Effector memory CD4-positive, alpha-beta T cell (primary cell): ENCODE data around the gene PRRG1.
"Not testable (repeated sequence)": the region's sequence is repeated elsewhere in the genome, so short reads cannot be mapped to it uniquely, and the experiment has no call there.

Source experiments
- DNase-seq, 3 donors: peaks; one replicate each; pipeline ENCODE4 v3.0.0-alpha.2; 2020
- H3K27ac ChIP-seq: 2 replicates; pipeline ENCODE4 v1.7.0; 2013; ENCODE audit warnings: mild to moderate bottlenecking, low read length, moderate library complexity; ENCODE audit not compliant: insufficient read depth, poor library complexity, severe bottlenecking
- H3K27me3 ChIP-seq: replicated peaks from 2 replicates; pipeline ENCODE4 v1.7.0; 2013; ENCODE audit warnings: mild to moderate bottlenecking, low read length; ENCODE audit not compliant: insufficient read depth, control insufficient read depth, poor library complexity, severe bottlenecking
- H3K36me3 ChIP-seq: 2 replicates; pipeline ENCODE4 v1.7.0; 2013; ENCODE audit warnings: mild to moderate bottlenecking, low read length, moderate library complexity; ENCODE audit not compliant: control insufficient read depth, insufficient read depth
- H3K4me1 ChIP-seq: 2 replicates; pipeline ENCODE4 v1.7.0; 2013; ENCODE audit warnings: low read length, mild to moderate bottlenecking; ENCODE audit not compliant: control insufficient read depth, insufficient read depth, poor library complexity, severe bottlenecking
- H3K4me3 ChIP-seq: 2 replicates; pipeline ENCODE4 v1.7.0; 2013; ENCODE audit warnings: low read length, low read depth, mild to moderate bottlenecking; ENCODE audit not compliant: insufficient read depth, poor library complexity, severe bottlenecking
- H3K9me3 ChIP-seq: 2 replicates; pipeline ENCODE4 v1.7.0; 2013; ENCODE audit warnings: mild to moderate bottlenecking, low read length, moderate library complexity; ENCODE audit not compliant: control insufficient read depth

PRRG1 gene

GRCh38 chrX:37409278-37409677 is 60.1 kb downstream of the PRRG1 start:
- Histone ChIP-seq H3K4me1 (no peaks in the 10 kb centered on the region), H3K27ac (no peak overlapping the region), H3K9me3 (no peaks in the 10 kb centered on the region), H3K36me3 (no peaks in the 10 kb centered on the region), H3K27me3 (no peaks in the 10 kb centered on the region), H3K4me3 (no peak overlapping the region)
- no peak for DNase-seq

GRCh38 chrX:37420185-37420584 is 71.0 kb downstream of the PRRG1 start:
- H3K36me3 ChIP-seq: no peaks in the 10 kb centered on the region
- no peak overlapping the region for H3K27ac ChIP-seq
- no peaks in the 10 kb centered on the region for H3K4me1 ChIP-seq
- no peaks in the 10 kb centered on the region for H3K27me3 ChIP-seq
- H3K4me3 ChIP-seq: no peak overlapping the region
- DNase-seq: no peak
- no peaks in the 10 kb centered on the region for H3K9me3 ChIP-seq

- Histone ChIP-seq H3K27ac (no peak overlapping the region), H3K4me3 (no peak overlapping the region), H3K9me3 (no peaks in the 10 kb centered on the region), H3K36me3 (no peaks in the 10 kb centered on the region), H3K27me3 (no peaks in the 10 kb centered on the region), H3K4me1 (no peaks in the 10 kb centered on the region)
- no peak for DNase-seq
These were observed 71.6 kb downstream of the PRRG1 start for GRCh38 chrX:37420756-37421155.

- no peak overlapping the region for H3K4me3 ChIP-seq
- no peak overlapping the region for H3K27ac ChIP-seq
- no peak for DNase-seq
These were observed 74.9 kb downstream of the PRRG1 start for GRCh38 chrX:37424000-37424429.

GRCh38 chrX:37425370-37425769 is 76.2 kb downstream of the PRRG1 start:
- no peaks in the 10 kb centered on the region for H3K9me3 ChIP-seq
- H3K4me1 ChIP-seq: no peaks in the 10 kb centered on the region
- DNase-seq: no peak
- no peak overlapping the region for H3K4me3 ChIP-seq
- no peaks in the 10 kb centered on the region for H3K27me3 ChIP-seq
- H3K27ac ChIP-seq: no peak overlapping the region
- no peaks in the 10 kb centered on the region for H3K36me3 ChIP-seq

More at GRCh38 chrX:37424000-37424429, 74.9 kb downstream of the PRRG1 start:
- Histone ChIP-seq H3K27me3 (no peaks in the 10 kb centered on the region), H3K4me1 (no peaks in the 10 kb centered on the region), H3K36me3 (no peaks in the 10 kb centered on the region), H3K9me3 (no peaks in the 10 kb centered on the region)

- DNase-seq, H3K9me3 ChIP-seq, H3K4me3 ChIP-seq, H3K27ac ChIP-seq, H3K4me1 ChIP-seq, H3K27me3 ChIP-seq, H3K36me3 ChIP-seq: not testable (repeated sequence)
These were observed 79.8 kb downstream of the PRRG1 start for GRCh38 chrX:37428962-37429361.

- H3K27me3 ChIP-seq: no peaks in the 10 kb centered on the region
- H3K36me3 ChIP-seq: no peaks in the 10 kb centered on the region
- no peaks in the 10 kb centered on the region for H3K4me1 ChIP-seq
- no peaks in the 10 kb centered on the region for H3K9me3 ChIP-seq
- no peak overlapping the region for H3K4me3 ChIP-seq
- no peak for DNase-seq
- H3K27ac ChIP-seq: no peak overlapping the region
These were observed 85.2 kb downstream of the PRRG1 start for GRCh38 chrX:37434362-37434761.

GRCh38 chrX:37437160-37437559 is 88.0 kb downstream of the PRRG1 start:
- no peaks in the 10 kb centered on the region for H3K4me1 ChIP-seq
- H3K36me3 ChIP-seq: no peaks in the 10 kb centered on the region
- H3K27ac ChIP-seq: no peak overlapping the region

GRCh38 chrX:37441377-37441776 is 92.2 kb downstream of the PRRG1 start:
- H3K36me3 ChIP-seq: no peaks in the 10 kb centered on the region
- H3K4me1 ChIP-seq: no peaks in the 10 kb centered on the region
- H3K9me3 ChIP-seq: no peaks in the 10 kb centered on the region
- no peak for DNase-seq
- no peak overlapping the region for H3K4me3 ChIP-seq
- H3K27me3 ChIP-seq: no peaks in the 10 kb centered on the region
- H3K27ac ChIP-seq: no peak overlapping the region

More at GRCh38 chrX:37437160-37437559, 88.0 kb downstream of the PRRG1 start:
- Histone ChIP-seq H3K4me3 (no peak overlapping the region), H3K27me3 (no peaks in the 10 kb centered on the region), H3K9me3 (no peaks in the 10 kb centered on the region)
- no peak for DNase-seq

GRCh38 chrX:37445182-37445581 is 96.0 kb downstream of the PRRG1 start:
- no peak for DNase-seq
- Histone ChIP-seq H3K27ac (no peak overlapping the region), H3K4me1 (no peaks in the 10 kb centered on the region), H3K4me3 (no peak overlapping the region), H3K27me3 (no peaks in the 10 kb centered on the region), H3K9me3 (no peaks in the 10 kb centered on the region), H3K36me3 (no peaks in the 10 kb centered on the region)

GRCh38 chrX:37453821-37454220 is 104.7 kb downstream of the PRRG1 start:
- no peaks in the 10 kb centered on the region for H3K9me3 ChIP-seq
- no peak overlapping the region for H3K4me3 ChIP-seq
- no peak for DNase-seq
- no peaks in the 10 kb centered on the region for H3K4me1 ChIP-seq
- no peaks in the 10 kb centered on the region for H3K36me3 ChIP-seq
- H3K27ac ChIP-seq: no peak overlapping the region
- H3K27me3 ChIP-seq: no peaks in the 10 kb centered on the region
